GM21619 (cell line): ENCODE results near the gene SLC25A13.

ENCODE experiments used
- ATAC-seq: cut with Tn5 transposase; IDR thresholded peaks from one replicate; pipeline ENCODE4 v1.9.1; 2021; ENCODE audit not compliant: unreplicated experiment

SLC25A13 gene

GRCh38 chr7:96104984-96105383, 216.9 kb downstream of the SLC25A13 start:
- ATAC-seq, result no peak

GRCh38 chr7:96102096-96102811, 219.6 kb downstream of the SLC25A13 start:
- no peak for ATAC-seq

GRCh38 chr7:96100737-96101136, 221.2 kb downstream of the SLC25A13 start:
- ATAC-seq, result no peak

GRCh38 chr7:96097835-96098234, 224.1 kb downstream of the SLC25A13 start:
- no peak for ATAC-seq

- no peak for ATAC-seq
These were observed 228.5 kb downstream of the SLC25A13 start for GRCh38 chr7:96093435-96093834.

DNA sequence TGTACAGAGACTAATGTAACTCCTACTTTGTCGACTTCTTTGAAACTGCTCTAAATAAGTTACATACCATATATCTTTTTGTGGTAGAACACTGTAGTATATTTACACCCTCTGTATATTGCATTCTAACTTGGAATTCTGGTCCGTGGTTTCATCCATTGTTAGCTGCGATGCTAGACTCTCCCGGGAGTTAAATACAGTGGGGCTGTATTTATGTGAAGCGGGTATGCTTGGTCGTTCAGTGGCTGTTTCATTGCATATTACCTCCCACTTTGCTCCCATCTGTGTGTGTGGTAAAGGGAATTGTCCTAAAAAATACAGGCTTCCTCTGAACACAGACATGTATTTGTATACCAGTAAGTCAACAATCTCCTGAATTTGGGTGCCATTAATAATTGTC, 231.1 kb downstream of the SLC25A13 start:
- ATAC-seq, result no peak

DNA sequence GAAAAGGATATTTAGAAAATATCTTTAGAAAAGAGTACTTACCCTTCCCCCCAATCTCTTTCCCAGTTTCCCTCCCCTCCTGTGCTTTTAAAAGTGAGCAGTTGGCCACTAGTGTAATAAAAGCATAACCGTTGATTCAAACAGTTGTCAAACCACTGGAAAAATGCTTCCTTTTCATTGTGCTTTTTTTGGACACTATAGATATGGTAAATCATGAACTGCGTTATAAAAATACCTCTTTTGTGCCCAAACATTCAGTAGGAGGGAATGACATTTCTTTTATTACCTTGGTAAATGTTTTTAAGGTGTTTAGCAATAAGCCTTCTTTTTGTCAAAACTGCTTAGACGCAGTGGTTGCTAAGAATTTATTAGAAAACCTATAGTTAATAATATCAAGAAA, 232.4 kb downstream of the SLC25A13 start:
- ATAC-seq, result no peak

DNA sequence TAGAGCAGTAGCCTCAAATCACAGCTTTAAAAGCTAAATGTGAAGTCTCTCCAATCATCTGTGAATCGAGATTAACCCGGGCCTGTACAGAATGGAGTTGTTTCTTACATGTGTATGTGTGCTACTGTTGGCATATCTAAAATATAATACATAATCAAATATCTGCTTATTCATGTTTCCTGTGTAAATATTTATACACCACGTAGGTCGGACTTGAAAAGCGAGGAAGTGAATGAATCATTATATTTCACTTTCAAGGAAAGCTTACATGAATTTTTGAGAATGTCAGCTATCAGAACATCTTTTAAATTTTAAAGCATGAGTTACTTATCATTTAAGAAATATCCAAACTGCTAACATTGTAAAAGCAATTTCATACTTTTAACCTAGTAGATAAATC, 233.3 kb downstream of the SLC25A13 start:
- ATAC-seq, result no peak

DNA sequence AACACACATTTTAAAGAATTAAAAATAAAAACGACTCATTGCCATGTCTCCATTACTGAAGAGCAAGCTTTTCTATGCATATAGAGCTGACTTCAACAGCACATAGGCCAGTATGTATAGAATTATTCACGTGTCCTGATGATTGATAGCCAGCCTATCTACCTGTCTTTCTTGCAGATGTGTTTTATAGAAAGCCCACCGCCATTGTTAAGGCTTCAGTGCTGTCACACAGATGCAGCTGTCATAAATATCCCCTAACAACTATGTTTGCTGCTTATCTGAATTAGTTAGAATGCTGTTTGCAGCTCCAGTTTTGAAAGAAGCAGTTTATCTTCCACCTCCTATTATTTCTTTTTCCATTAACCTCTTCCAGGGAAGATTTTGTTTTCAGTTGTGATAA, 235.9 kb downstream of the SLC25A13 start:
- ATAC-seq, result no peak

DNA sequence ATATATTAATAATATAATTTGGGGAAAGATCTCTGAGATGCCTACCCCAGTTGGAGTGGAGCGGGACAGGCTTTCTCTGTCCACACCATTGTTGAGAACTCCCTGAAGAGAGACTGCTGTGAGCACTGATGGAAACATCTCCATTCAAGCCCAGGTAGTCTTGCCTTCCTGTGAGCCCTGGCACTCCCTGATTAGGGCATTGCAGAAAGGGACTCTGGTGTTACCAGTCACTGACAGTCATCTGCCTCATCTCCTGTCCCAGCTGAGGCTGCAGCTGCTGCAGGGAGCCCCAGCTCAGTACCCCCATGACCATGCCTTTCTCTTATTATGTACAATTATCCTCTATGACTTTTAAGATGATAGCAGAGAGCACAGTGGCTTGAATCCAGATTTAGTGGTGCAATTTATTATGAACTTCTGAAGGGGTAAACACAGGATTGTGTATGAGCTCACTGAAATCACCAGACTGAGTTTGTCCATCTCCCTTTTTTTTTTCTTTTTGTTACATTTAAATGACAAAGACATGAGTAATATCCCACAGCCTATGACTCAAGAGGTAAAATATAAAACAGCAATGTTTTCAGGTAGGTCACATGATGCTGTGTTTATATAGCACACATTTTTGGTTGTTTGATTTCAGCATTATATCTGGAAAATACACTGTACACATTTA, 236.9 kb downstream of the SLC25A13 start:
- no peak for ATAC-seq

DNA sequence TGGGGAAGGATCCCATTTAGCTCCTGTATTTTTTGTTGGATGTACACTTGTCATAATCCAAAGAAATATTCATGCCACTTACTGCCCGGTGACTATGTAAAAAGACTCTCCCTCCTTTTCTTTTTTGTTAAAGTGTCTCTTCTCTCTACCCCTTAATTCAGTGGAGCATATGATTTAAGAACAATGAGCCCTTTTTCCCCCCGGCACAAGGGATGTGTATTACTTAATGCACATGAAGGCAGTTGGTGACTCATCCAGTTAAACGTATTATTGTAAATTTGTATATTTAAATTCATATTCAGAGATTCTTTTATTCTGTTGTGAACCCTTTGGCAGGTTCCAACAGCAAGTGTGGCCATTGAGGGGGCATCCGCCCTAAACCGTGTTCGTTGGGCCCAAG, 241.9 kb downstream of the SLC25A13 start:
- no peak for ATAC-seq

DNA sequence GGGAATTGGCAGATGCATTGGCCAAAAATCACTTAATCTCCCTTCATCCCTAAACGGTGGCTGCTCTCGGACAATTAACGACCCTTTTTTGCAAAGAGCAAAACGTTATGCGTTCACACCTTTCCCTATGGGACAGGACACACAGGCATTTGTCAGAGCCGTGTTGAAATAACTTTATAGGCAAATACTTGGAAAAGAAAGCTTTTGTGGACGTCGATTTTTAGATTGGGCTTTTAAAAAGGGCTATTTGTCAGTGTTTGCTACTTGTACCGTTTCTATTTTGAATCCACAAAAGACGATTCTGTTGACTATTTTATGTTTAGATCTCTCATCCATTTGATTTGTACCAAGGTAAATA, 245.6 kb downstream of the SLC25A13 start:
- peak; percentile 14 for ATAC-seq

DNA sequence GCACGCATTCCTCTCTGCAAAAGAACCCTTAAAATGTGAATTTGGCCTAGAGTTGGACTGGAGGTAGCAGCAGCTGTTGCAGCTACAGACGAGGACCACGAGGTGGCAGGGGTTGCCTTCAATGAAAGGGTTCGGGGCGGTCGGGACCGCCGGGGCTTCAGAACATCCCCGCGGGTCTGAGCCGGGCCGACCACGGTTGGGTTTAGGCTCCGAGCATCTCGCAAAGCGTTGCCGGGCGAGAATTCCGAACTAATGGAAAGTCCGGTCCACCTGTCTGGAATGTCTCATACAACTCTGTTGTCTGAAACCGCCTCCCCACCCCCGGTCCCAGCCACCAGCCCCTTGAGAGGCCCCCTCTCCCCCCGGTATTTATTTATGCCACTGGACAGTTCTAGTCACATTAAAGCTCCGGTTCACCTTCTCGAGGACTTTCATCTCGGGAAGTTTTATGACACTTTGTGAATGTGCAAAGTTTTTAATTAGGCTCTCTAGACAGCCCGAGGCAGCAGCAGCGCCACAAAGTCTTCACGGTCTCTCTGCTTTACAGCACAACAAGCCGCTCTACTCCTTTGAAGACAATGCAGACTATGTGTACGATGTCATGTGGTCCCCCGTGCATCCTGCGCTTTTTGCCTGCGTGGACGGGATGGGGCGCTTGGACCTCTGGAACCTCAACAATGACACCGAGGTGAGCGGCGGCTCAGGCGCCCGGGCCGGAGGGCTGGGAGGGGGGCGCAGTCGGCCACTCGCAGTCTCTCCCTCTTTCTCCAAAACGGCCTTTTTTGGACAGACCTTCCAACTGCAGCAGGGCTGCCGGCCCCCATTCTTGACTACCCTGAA, 246.2 kb downstream of the SLC25A13 start:
- peak; percentile 90 for ATAC-seq

DNA sequence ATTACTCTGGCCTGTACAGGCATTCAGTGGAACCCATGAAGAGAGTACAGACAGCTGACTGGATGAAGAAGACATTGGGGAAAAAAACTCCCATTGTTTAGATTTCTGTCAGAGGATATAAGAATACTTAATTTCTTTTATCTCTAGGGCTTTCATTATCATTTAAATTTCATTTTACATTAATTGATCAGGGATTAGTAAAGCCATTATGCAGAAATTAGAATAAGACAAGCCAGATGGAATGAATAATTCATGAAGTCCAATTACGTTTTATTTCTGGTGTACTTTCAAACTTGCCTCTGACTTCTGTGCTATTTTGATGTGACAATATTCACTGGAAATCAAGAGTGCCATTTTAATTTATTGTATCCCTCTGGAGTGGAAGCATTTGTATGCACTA, 247.0 kb downstream of the SLC25A13 start:
- ATAC-seq, result no peak
